IMR-90 (cell line): ENCODE data around the gene ERC2. TPM values are rescaled to one million over a fixed set of nuclear protein-coding genes. Genes with fewer than 3 reads are reported as not detected.

ENCODE experiments used
- ATAC-seq: fragments of 200-7000 bp; cut with Tn5 transposase; 2 replicates; pipeline ENCODE4 v1.9.1; 2020; ENCODE audit warnings: low read depth, mild to moderate bottlenecking, moderate library complexity
- BruUV-seq: library from RNA; stranded (reverse); fragments of 400-500 nt; replicated peaks from 2 replicates; lab custom pipeline; 2021; lab: Mats Ljungman, UMichigan
- CTCF ChIA-PET: fragments of 300-600 bp; formaldehyde crosslinking; extraction: SDS; loops from one replicate; lab custom pipeline; 2021; ENCODE audit warnings: antibody characterized with exemption; lab: Yijun Ruan, JAX
- POLR2A ChIA-PET: fragments of 300-600 bp; sonication (Branson Sonifier 250); formaldehyde crosslinking; loops from one replicate; lab custom pipeline; 2022; ENCODE audit warnings: antibody characterized with exemption; ENCODE audit not compliant: unreplicated experiment; lab: Charles Lee
- DNase-seq: peaks from one replicate; pipeline ENCODE4 v3.0.0; 2013
- H2AFZ ChIP-seq: replicated peaks from 2 replicates; pipeline ENCODE3; 2013; ENCODE audit warnings: low read length, mild to moderate bottlenecking; ENCODE audit not compliant: poor library complexity
- H2AK5ac ChIP-seq: 2 replicates; pipeline ENCODE4 v1.6.1; 2013; ENCODE audit warnings: low read depth, low read length, inconsistent platforms
- H2AK9ac ChIP-seq: replicated peaks from 2 replicates; pipeline ENCODE3; 2013; ENCODE audit warnings: mild to moderate bottlenecking, low read depth, low read length, moderate library complexity; ENCODE audit not compliant: poor library complexity
- H2BK120ac ChIP-seq: 2 replicates; pipeline ENCODE4 v1.6.1; 2013; ENCODE audit warnings: low read depth, low read length, inconsistent platforms
- H2BK15ac ChIP-seq: 3 replicates; pipeline ENCODE4 v1.6.1; 2013; ENCODE audit warnings: low read depth, low read length, inconsistent platforms
- H2BK20ac ChIP-seq: 2 replicates; pipeline ENCODE4 v1.6.1; 2013; ENCODE audit warnings: low read depth, mild to moderate bottlenecking, inconsistent platforms, low read length, moderate library complexity
- H2BK5ac ChIP-seq: 2 replicates; pipeline ENCODE4 v1.6.1; 2013; ENCODE audit warnings: mild to moderate bottlenecking, low read depth, low read length, inconsistent platforms; ENCODE audit not compliant: poor library complexity, severe bottlenecking
- H3K14ac ChIP-seq: replicated peaks from 2 replicates; pipeline ENCODE4 v1.6.1; 2013; ENCODE audit warnings: low read depth, low read length, inconsistent platforms
- H3K18ac ChIP-seq: 2 replicates; pipeline ENCODE4 v1.6.1; 2013; ENCODE audit warnings: low read depth, low read length, control low read depth
- H3K23ac ChIP-seq: 2 replicates; pipeline ENCODE4 v1.6.1; 2013; ENCODE audit warnings: low read depth, low read length, inconsistent platforms
- H3K27ac ChIP-seq: 2 replicates; pipeline ENCODE4 v1.5.1; 2013; ENCODE audit warnings: mild to moderate bottlenecking, control low read depth, low read length; ENCODE audit not compliant: insufficient read depth
- H3K27me3 ChIP-seq: 2 replicates; pipeline ENCODE4 v1.6.1; 2013; ENCODE audit warnings: low read length; ENCODE audit not compliant: control insufficient read depth, insufficient read depth
- H3K36me3 ChIP-seq: 2 replicates; pipeline ENCODE4 v1.6.1; 2013; ENCODE audit warnings: low read length, mixed read lengths; ENCODE audit not compliant: control insufficient read depth, insufficient read depth
- H3K4ac ChIP-seq: 2 replicates; pipeline ENCODE4 v1.6.1; 2013; ENCODE audit warnings: low read depth, low read length, inconsistent platforms
- H3K4me1 ChIP-seq: 2 replicates; pipeline ENCODE4 v1.6.1; 2013; ENCODE audit warnings: low read length, mixed read lengths; ENCODE audit not compliant: control insufficient read depth, insufficient read depth
- H3K4me2 ChIP-seq: 2 replicates; pipeline ENCODE4 v1.6.1; 2013; ENCODE audit warnings: low read depth, mild to moderate bottlenecking, control low read depth, low read length, moderate library complexity
- H3K4me3 ChIP-seq: 2 replicates; pipeline ENCODE4 v1.5.1; 2013; ENCODE audit warnings: low read depth, mild to moderate bottlenecking, control low read depth, low read length, moderate library complexity; ENCODE audit not compliant: insufficient read depth
- H3K56ac ChIP-seq: 2 replicates; pipeline ENCODE4 v1.6.1; 2013; ENCODE audit warnings: low read length, inconsistent platforms; ENCODE audit not compliant: insufficient read depth; ENCODE audit errors: extremely low read depth
- H3K79me1 ChIP-seq, 2 experiments: 2 replicates each; pipeline ENCODE4 v1.6.1; 2013; ENCODE audit warnings: low read length in 2 of 2, inconsistent platforms in 1 of 2, low read depth in 1 of 2
- H3K9ac ChIP-seq: 2 replicates; pipeline ENCODE4 v1.6.1; 2013; ENCODE audit warnings: low read depth, low read length, control low read depth
- H3K9me1 ChIP-seq: 2 replicates; pipeline ENCODE4 v1.6.1; 2013; ENCODE audit warnings: low read length, inconsistent platforms; ENCODE audit not compliant: insufficient read depth
- H3K9me3 ChIP-seq: 2 replicates; pipeline ENCODE4 v1.6.1; 2013; ENCODE audit warnings: low read length; ENCODE audit not compliant: control insufficient read depth, insufficient read depth
- H4K20me1 ChIP-seq: 2 replicates; pipeline ENCODE4 v1.6.1; 2013; ENCODE audit warnings: low read length, inconsistent platforms; ENCODE audit not compliant: insufficient read depth
- H4K5ac ChIP-seq: 2 replicates; pipeline ENCODE4 v1.6.1; 2013; ENCODE audit warnings: mild to moderate bottlenecking, low read depth, low read length, control low read depth
- H4K8ac ChIP-seq, 2 experiments: 2 replicates each; pipeline ENCODE4 v1.6.1; 2013; ENCODE audit warnings: low read depth in 2 of 2, low read length in 2 of 2, control low read depth in 1 of 2, inconsistent platforms in 1 of 2
- H4K91ac ChIP-seq: 2 replicates; pipeline ENCODE4 v1.6.1; 2013; ENCODE audit warnings: low read depth, low read length, inconsistent platforms; ENCODE audit not compliant: insufficient read depth
- CEBPB ChIP-seq: IDR thresholded peaks from 2 replicates; pipeline ENCODE4 v1.6.1; 2012; ENCODE audit warnings: low read depth, low read length, improper control_type of control experiment
- CHD1 ChIP-seq: IDR thresholded peaks from 2 replicates; pipeline ENCODE4 v1.6.1; 2012; ENCODE audit warnings: low read depth, low read length, improper control_type of control experiment
- ELK1 ChIP-seq: fragments of 150-350 bp; IDR thresholded peaks from 2 replicates; pipeline ENCODE4 v1.6.1; 2016; ENCODE audit warnings: low read depth, mild to moderate bottlenecking, low read length, moderate library complexity, borderline replicate concordance
- FOS ChIP-seq: fragments of 150-350 bp; IDR thresholded peaks from 2 replicates; pipeline ENCODE4 v1.6.1; 2016; ENCODE audit warnings: low read depth, low read length
- MAFK ChIP-seq: IDR thresholded peaks from 2 replicates; pipeline ENCODE4 v1.6.1; 2012; ENCODE audit warnings: low read depth, low read length, improper control_type of control experiment
- MAZ ChIP-seq: IDR thresholded peaks from 2 replicates; pipeline ENCODE4 v1.6.1; 2012; ENCODE audit warnings: low read depth, mild to moderate bottlenecking, low read length, improper control_type of control experiment, moderate library complexity, borderline replicate concordance
- MXI1 ChIP-seq: IDR thresholded peaks from 2 replicates; pipeline ENCODE4 v1.6.1; 2012; ENCODE audit warnings: low read depth, mild to moderate bottlenecking, low read length, moderate library complexity, borderline replicate concordance
- NFE2L2 ChIP-seq: fragments of 150-350 bp; IDR thresholded peaks from 2 replicates; pipeline ENCODE4 v1.6.1; 2016; ENCODE audit warnings: low read depth, mild to moderate bottlenecking, low read length
- POLR2A ChIP-seq: IDR thresholded peaks from 2 replicates; pipeline ENCODE4 v1.6.1; 2012; ENCODE audit warnings: mild to moderate bottlenecking, low read depth, low read length
- RAD21 ChIP-seq: IDR thresholded peaks from 2 replicates; pipeline ENCODE4 v1.6.1; 2012; ENCODE audit warnings: low read length, improper control_type of control experiment
- RCOR1 ChIP-seq: IDR thresholded peaks from 2 replicates; pipeline ENCODE4 v1.6.1; 2012; ENCODE audit warnings: mild to moderate bottlenecking, low read length, improper control_type of control experiment; ENCODE audit not compliant: insufficient replicate concordance
- WGBS, 2 experiments: methylation state at CpG; one replicate each; pipeline versions ENCODE4 v1.1.5 to v1.1.7; 2013; ENCODE audit warnings: missing lambda C conversion rate in 2 of 2; ENCODE audit not compliant: insufficient read length in 1 of 2; ENCODE audit errors: extremely low coverage in 2 of 2; 5-methylcytosine and 5-hydroxymethylcytosine counted together
- dilution Hi-C: fragments of 300-500 bp; cut with HindIII; formaldehyde crosslinking; loops from one replicate; pipeline ENCODE4 v1.14.3; 2018; ENCODE audit warnings: low sequenced_read_pairs; ENCODE audit not compliant: unreplicated experiment
- in situ Hi-C: fragments of 300-500 bp; cut with MboI; formaldehyde crosslinking; loops from 3 replicates; pipeline ENCODE4 v1.14.3; 2019; ENCODE audit warnings: low sequenced_read_pairs, inconsistent platforms, mixed read lengths
- intact Hi-C: fragments of 100-400 bp; cut with micrococcal nuclease; formaldehyde crosslinking; loops from 2 replicates; pipeline ENCODE4 v1.10.0; 2022
- polyA plus RNA-seq, 3 experiments: library from polyadenylated mRNA; depleted of rRNA; stranded (reverse); fragments of >200 nt; gene quantifications; 2 replicates each; pipeline ENCODE4 v1.2.3, GENCODE V29; 2012; ENCODE audit warnings: low replicate concordance in 1 of 3
- total RNA-seq: library from RNA; depleted of rRNA; stranded (reverse); fragments of >200 nt; gene quantifications from 2 replicates; pipeline ENCODE4 v1.2.3, GENCODE V29; 2012

Gene ERC2
- total and polyA plus RNA-seq, 2 of the 4 experiments (the other 2 are of a cell fraction): 0.17 to 0.18 TPM

- Histone ChIP-seq H2AFZ (no peak overlapping the region), H2AK5ac (no peak overlapping the region), H3K4me3 (no peak overlapping the region), H3K9me1 (no peaks in the 10 kb centered on the region; the same call in 1 of the 2 replicates), H2AK9ac (no peak overlapping the region), H2BK120ac (no peak overlapping the region), H3K4me1 (peaks cover 13% of the 10 kb centered on the region; the same call in 1 of the 2 replicates), H3K36me3 (no peaks in the 10 kb centered on the region), H2BK15ac (no peak overlapping the region), H2BK20ac (0 out of 2 replicates have a peak overlapping the region, but pooled peaks have one; percentile 22), H4K5ac (no peak overlapping the region; the same call in 1 of the 2 replicates), H3K18ac (peak overlapping the region; percentile 59; the same call in 1 of the 2 replicates), H3K23ac (no peak overlapping the region), H3K9me3 (no peaks in the 10 kb centered on the region), H3K56ac (no peak overlapping the region), H3K4me2 (peak overlapping the region; percentile 34; the same call in 1 of the 2 replicates), H3K79me1 (no peaks in the 10 kb centered on the region), H4K91ac (no peak overlapping the region), H3K4ac (no peak overlapping the region), H3K9ac (no peak overlapping the region), H2BK5ac (no peak overlapping the region), H4K8ac (no peak overlapping the region), H3K27me3 (no peaks in the 10 kb centered on the region; the same call in 1 of the 2 replicates), H4K20me1 (no peaks in the 10 kb centered on the region), H3K14ac (no peak overlapping the region), H3K27ac (no peak overlapping the region)
- CTCF ChIA-PET: interaction anchor here (1.1 kb wide), 1 partner anchor 138 kb away, joined by 3 read pairs; no protein-coding TSS in a partner anchor
- DNase-seq (peak; percentile 35), ATAC-seq (peak; percentile 60; the same call in 1 of the 2 replicates)
- intact Hi-C loops (no loop called here), in situ Hi-C loops (no loop called here), dilution Hi-C loops (no loop called here)
- WGBS, 2 experiments: 50% methylated on average over 2 of the region's 11 CpGs; no CpG with 5 or more reads in 1 of the 2 experiments
- BruUV-seq: no TSS peak
- TF ChIP-seq CHD1: no peak
- TF ChIP-seq RAD21: no peak
- no peak for TF ChIP-seq ELK1
- no peak for TF ChIP-seq RCOR1
- no peak for TF ChIP-seq CEBPB
- no peak for TF ChIP-seq POLR2A
- no peak for TF ChIP-seq MAZ
- TF ChIP-seq NFE2L2: no peak
- TF ChIP-seq MXI1: no peak
- no peak for TF ChIP-seq MAFK
- no peak for TF ChIP-seq FOS
- POLR2A ChIA-PET: no interaction called here
These were observed 608.1 kb downstream of the ERC2 start for GRCh38 chr3:55860049-55860721.
